ENCODE measurements around the gene COX6A2.

GRCh38 chr16:31471241-31471874, 43.2 kb upstream of the COX6A2 start:
- TF ChIP-seq CTCF (conservative IDR thresholded peaks at IDR 0.05; ENCODE audit: low read length), result no peak
- TF ChIP-seq EZH2phosphoT487 (IDR thresholded peaks at IDR 0.05; ENCODE audit: borderline replicate concordance), result no peak
